Smooth muscle cell (in vitro differentiated cells): ENCODE measurements around the gene COL9A2. TPM values are rescaled to one million over a fixed set of nuclear protein-coding genes. Genes with fewer than 3 reads are reported as not detected.
"Not testable (repeated sequence)": the region's sequence is repeated elsewhere in the genome, so short reads cannot be mapped to it uniquely, and the experiment has no call there.

Experiments used
- DNase-seq: peaks from one replicate; lab custom pipeline; 2025; ENCODE audit not compliant: unreplicated experiment; lab: John Stamatoyannopoulos, UW
- H2AFZ ChIP-seq: fragments of 200-600 bp; sonication (generic); 2 replicates; pipeline ENCODE4 v1.6.0; 2016; ENCODE audit warnings: antibody characterized with exemption, low read depth, mild to moderate bottlenecking
- H3F3A ChIP-seq: fragments of 200-600 bp; sonication (generic); 2 replicates; pipeline ENCODE4 v1.6.0; 2017; ENCODE audit warnings: antibody characterized with exemption, low read depth
- H3K27ac ChIP-seq: fragments of 200-600 bp; sonication (generic); 2 replicates; pipeline ENCODE4 v1.5.1; 2016; ENCODE audit warnings: low read depth, mild to moderate bottlenecking
- H3K27me3 ChIP-seq: fragments of 200-600 bp; sonication (generic); 2 replicates; pipeline ENCODE4 v1.6.1; 2016; ENCODE audit warnings: low read depth, mild to moderate bottlenecking
- H3K36me3 ChIP-seq: fragments of 200-600 bp; sonication (generic); 2 replicates; pipeline ENCODE4 v1.5.1; 2016; ENCODE audit warnings: low read depth
- H3K4me1 ChIP-seq: fragments of 200-600 bp; sonication (generic); 2 replicates; pipeline ENCODE4 v1.5.1; 2016; ENCODE audit warnings: low read depth
- H3K4me2 ChIP-seq: fragments of 200-600 bp; sonication (generic); 2 replicates; pipeline ENCODE4 v1.6.0; 2016; ENCODE audit warnings: mild to moderate bottlenecking
- H3K4me3 ChIP-seq: fragments of 200-600 bp; sonication (generic); 2 replicates; pipeline ENCODE4 v1.5.1; 2016; ENCODE audit warnings: mild to moderate bottlenecking
- H3K79me2 ChIP-seq: fragments of 200-600 bp; sonication (generic); 2 replicates; pipeline ENCODE4 v1.6.0; 2016; ENCODE audit warnings: low read depth, mild to moderate bottlenecking
- H3K9ac ChIP-seq: fragments of 200-600 bp; sonication (generic); 2 replicates; pipeline ENCODE4 v1.6.0; 2016; ENCODE audit warnings: low read depth
- H3K9me3 ChIP-seq: fragments of 200-600 bp; sonication (generic); replicated peaks from 2 replicates; pipeline ENCODE4 v1.5.1; 2016; ENCODE audit warnings: low read depth
- H4K20me1 ChIP-seq: fragments of 200-600 bp; sonication (generic); 2 replicates; pipeline ENCODE4 v1.6.0; 2016; ENCODE audit warnings: low read depth
- CTCF ChIP-seq: fragments of 200-600 bp; sonication (generic); IDR thresholded peaks from 2 replicates; pipeline ENCODE4 v1.5.1; 2017; ENCODE audit warnings: borderline replicate concordance, mild to moderate bottlenecking, antibody characterized with exemption; ENCODE audit not compliant: insufficient read depth, poor library complexity, severe bottlenecking
- WGBS: methylation state at CpG from one replicate; pipeline ENCODE4 v1.1.7; 2016; ENCODE audit warnings: low lambda C conversion rate; 5-methylcytosine and 5-hydroxymethylcytosine counted together
- polyA plus RNA-seq: library from polyadenylated mRNA; unstranded; fragments of >200 nt; fragmentation: Nextera tagmentation; extraction: Ambion mirVana; gene quantifications from 2 replicates; pipeline ENCODE4 v1.2.1, GENCODE V29; 2016
- total RNA-seq: library from RNA; depleted of rRNA; stranded (reverse); fragments of >200 nt; gene quantifications from 2 replicates; pipeline ENCODE4 v1.2.3, GENCODE V29; 2014

The COL9A2 gene
- total and polyA plus RNA-seq, 2 experiments from 2014 or later: 8.0 to 24.5 TPM

GRCh38 chr1:40350391-40350790, 33.3 kb upstream of the COL9A2 start:
- H4K20me1 ChIP-seq: no peaks in the 10 kb centered on the region
- no peaks in the 10 kb centered on the region for H3K9me3 ChIP-seq
- no peaks in the 10 kb centered on the region for H3K79me2 ChIP-seq
- no peak overlapping the region for H3K9ac ChIP-seq
- no peaks in the 10 kb centered on the region for H3F3A ChIP-seq
- no peak for TF ChIP-seq CTCF
- no peaks in the 10 kb centered on the region for H3K27me3 ChIP-seq
- WGBS: 87% methylated on average over 2 of the region's 2 CpGs
- no peak for DNase-seq
- no peak overlapping the region for H3K4me2 ChIP-seq
- H2AFZ ChIP-seq: no peak overlapping the region
- H3K36me3 ChIP-seq: no peaks in the 10 kb centered on the region
- H3K4me3 ChIP-seq: no peak overlapping the region
- H3K4me1 ChIP-seq: no peaks in the 10 kb centered on the region
- H3K27ac ChIP-seq: no peak overlapping the region

- no peak for DNase-seq
- no peak for TF ChIP-seq CTCF
- H3F3A ChIP-seq: no peaks in the 10 kb centered on the region
- 40% methylated on average over 6 of the region's 6 CpGs for WGBS
- no peak overlapping the region for H3K4me3 ChIP-seq
- H3K27me3 ChIP-seq: peaks cover 4% of the 10 kb centered on the region
- H2AFZ ChIP-seq: peak overlapping the region; percentile 85
- no peaks in the 10 kb centered on the region for H3K9me3 ChIP-seq
- H3K4me2 ChIP-seq: peak overlapping the region; percentile 43
- H3K4me1 ChIP-seq: no peaks in the 10 kb centered on the region
- no peaks in the 10 kb centered on the region for H3K79me2 ChIP-seq
- H3K36me3 ChIP-seq: no peaks in the 10 kb centered on the region
- no peak overlapping the region for H3K27ac ChIP-seq
- no peak overlapping the region for H3K9ac ChIP-seq
- H4K20me1 ChIP-seq: no peaks in the 10 kb centered on the region
Measured at GRCh38 chr1:40344597-40344996, 27.5 kb upstream of the COL9A2 start.

GRCh38 chr1:40342381-40342717, 25.3 kb upstream of the COL9A2 start:
- H3K9me3 ChIP-seq, H3K9ac ChIP-seq, DNase-seq, H2AFZ ChIP-seq, H3K79me2 ChIP-seq, H3K27me3 ChIP-seq, H3F3A ChIP-seq, H3K36me3 ChIP-seq, H3K4me2 ChIP-seq, H3K27ac ChIP-seq, H3K4me1 ChIP-seq, H3K4me3 ChIP-seq, H4K20me1 ChIP-seq: not testable (repeated sequence)
- WGBS: 97% methylated on average over 3 of the region's 3 CpGs

- no peaks in the 10 kb centered on the region for H3F3A ChIP-seq
- no peak for TF ChIP-seq CTCF
- no peaks in the 10 kb centered on the region for H4K20me1 ChIP-seq
- H3K4me2 ChIP-seq: no peak overlapping the region
- no peak overlapping the region for H2AFZ ChIP-seq
- peaks cover 4% of the 10 kb centered on the region for H3K27me3 ChIP-seq
- 79% methylated on average over 6 of the region's 6 CpGs for WGBS
- no peaks in the 10 kb centered on the region for H3K79me2 ChIP-seq
- H3K4me3 ChIP-seq: no peak overlapping the region
- H3K27ac ChIP-seq: no peak overlapping the region
- no peaks in the 10 kb centered on the region for H3K4me1 ChIP-seq
- H3K9ac ChIP-seq: no peak overlapping the region
- H3K36me3 ChIP-seq: no peaks in the 10 kb centered on the region
- H3K9me3 ChIP-seq: no peaks in the 10 kb centered on the region
- DNase-seq: no peak
Measured at GRCh38 chr1:40341491-40342380, 24.6 kb upstream of the COL9A2 start.
